Activated B cell treated with CpG ODN at 0.5 μM for 24 hours (primary cell): ENCODE results near the gene TEKT5. TPM values are rescaled to one million over a fixed set of nuclear protein-coding genes. Genes with fewer than 3 reads are reported as not detected.
A peak's percentile ranks its signal among the peaks of the same experiment; 100 is the strongest.

ENCODE experiments used
- ATAC-seq: fragments of 200-7000 bp; cut with Tn5 transposase; one replicate; pipeline ENCODE4 v1.10.0; 2021; ENCODE audit warnings: low read depth, mild to moderate bottlenecking, moderate library complexity
- CTCF ChIA-PET: fragments of 350-600 bp; sonication (Branson Sonifier 250); formaldehyde crosslinking; loops from one replicate; lab custom pipeline; 2021; ENCODE audit warnings: antibody characterized with exemption; lab: Charles Lee
- POLR2A ChIA-PET: fragments of 350-600 bp; sonication (Branson Sonifier 250); formaldehyde crosslinking; loops from one replicate; lab custom pipeline; 2021; ENCODE audit warnings: antibody characterized with exemption; lab: Charles Lee
- DNase-seq: peaks from one replicate; pipeline ENCODE4 v3.0.0; 2022
- H3K27ac Mint-ChIP-seq: one replicate; pipeline ENCODE4 v1.8.0; 2020; ENCODE audit warnings: mixed read lengths
- H3K27me3 Mint-ChIP-seq: one replicate; pipeline ENCODE4 v1.8.0; 2021; ENCODE audit warnings: mixed read lengths
- H3K36me3 Mint-ChIP-seq: one replicate; pipeline ENCODE4 v1.8.0; 2021; ENCODE audit warnings: low read depth, mixed read lengths
- H3K4me1 Mint-ChIP-seq: one replicate; pipeline ENCODE4 v1.8.0; 2021; ENCODE audit warnings: mixed read lengths
- H3K4me3 Mint-ChIP-seq: one replicate; pipeline ENCODE4 v1.8.0; 2020; ENCODE audit warnings: mild to moderate bottlenecking, mixed read lengths
- H3K9me3 Mint-ChIP-seq: one replicate; pipeline ENCODE4 v1.8.0; 2020; ENCODE audit warnings: mixed read lengths
- intact Hi-C: fragments of 100-400 bp; cut with micrococcal nuclease; formaldehyde crosslinking; loops from one replicate; pipeline ENCODE4 v1.15.1; 2024
- total RNA-seq: library from RNA; stranded (reverse); gene quantifications from 2 replicates; pipeline ENCODE4 v1.2.3, GENCODE V29; 2022
- TF ChIP-seq, protein P1 (sequence below): fragments of 200-600 bp; IDR thresholded peaks from one replicate; pipeline ENCODE4 v1.8.0; 2022; ENCODE audit warnings: antibody characterized with exemption, mild to moderate bottlenecking

TEKT5 gene
- total RNA-seq, 1 donor from 2014 or later, result not detected

DNA sequence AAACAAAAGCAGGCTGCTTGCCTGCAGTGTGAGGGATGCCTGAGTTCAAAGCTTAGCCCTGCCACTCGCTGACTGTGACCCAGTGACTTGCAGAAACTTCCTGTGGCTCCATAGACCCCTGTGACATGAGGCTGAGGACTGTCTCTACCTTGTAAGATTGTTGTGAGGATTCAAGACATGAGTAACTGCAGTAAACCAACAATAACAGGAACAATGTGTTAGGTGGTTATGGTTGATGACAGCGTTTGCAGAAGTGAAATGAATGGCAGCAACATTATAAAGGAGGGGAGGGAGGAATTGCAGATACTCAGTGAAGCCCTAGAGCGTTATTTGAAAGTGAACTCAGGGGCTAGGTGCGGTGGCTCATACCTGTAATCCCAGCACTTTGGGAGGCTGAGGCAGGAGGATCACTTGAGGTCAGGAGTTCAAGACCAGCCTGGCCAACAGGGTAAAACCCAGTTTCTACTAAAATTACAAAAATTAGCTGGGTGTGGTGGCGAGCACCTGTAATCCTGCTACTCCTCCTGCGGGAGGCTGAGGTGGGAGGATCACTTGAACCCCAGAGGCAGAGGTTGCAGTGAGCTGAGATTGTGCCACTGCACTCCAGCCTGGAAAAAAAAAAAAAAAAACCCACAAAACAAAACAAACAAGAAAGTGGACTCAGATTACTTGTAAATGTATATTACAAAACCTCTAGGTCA lies 80.8 kb downstream of the TEKT5 start:
- CTCF ChIA-PET, result no interaction called here
- TF ChIP-seq, protein P1, sequence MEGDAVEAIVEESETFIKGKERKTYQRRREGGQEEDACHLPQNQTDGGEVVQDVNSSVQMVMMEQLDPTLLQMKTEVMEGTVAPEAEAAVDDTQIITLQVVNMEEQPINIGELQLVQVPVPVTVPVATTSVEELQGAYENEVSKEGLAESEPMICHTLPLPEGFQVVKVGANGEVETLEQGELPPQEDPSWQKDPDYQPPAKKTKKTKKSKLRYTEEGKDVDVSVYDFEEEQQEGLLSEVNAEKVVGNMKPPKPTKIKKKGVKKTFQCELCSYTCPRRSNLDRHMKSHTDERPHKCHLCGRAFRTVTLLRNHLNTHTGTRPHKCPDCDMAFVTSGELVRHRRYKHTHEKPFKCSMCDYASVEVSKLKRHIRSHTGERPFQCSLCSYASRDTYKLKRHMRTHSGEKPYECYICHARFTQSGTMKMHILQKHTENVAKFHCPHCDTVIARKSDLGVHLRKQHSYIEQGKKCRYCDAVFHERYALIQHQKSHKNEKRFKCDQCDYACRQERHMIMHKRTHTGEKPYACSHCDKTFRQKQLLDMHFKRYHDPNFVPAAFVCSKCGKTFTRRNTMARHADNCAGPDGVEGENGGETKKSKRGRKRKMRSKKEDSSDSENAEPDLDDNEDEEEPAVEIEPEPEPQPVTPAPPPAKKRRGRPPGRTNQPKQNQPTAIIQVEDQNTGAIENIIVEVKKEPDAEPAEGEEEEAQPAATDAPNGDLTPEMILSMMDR, result no peak
- POLR2A ChIA-PET, result no interaction called here
- peak; percentile 81 for ATAC-seq
- intact Hi-C loops, result no loop called here
- no peak overlapping the region for H3K4me3 Mint-ChIP-seq
- H3K4me1 Mint-ChIP-seq, result peaks cover 26% of the 10 kb centered on the region
- H3K27ac Mint-ChIP-seq, result no peak overlapping the region
- peaks cover 3% of the 10 kb centered on the region for H3K27me3 Mint-ChIP-seq
- no peak for DNase-seq
- no peaks in the 10 kb centered on the region for H3K36me3 Mint-ChIP-seq
- no peaks in the 10 kb centered on the region for H3K9me3 Mint-ChIP-seq

DNA sequence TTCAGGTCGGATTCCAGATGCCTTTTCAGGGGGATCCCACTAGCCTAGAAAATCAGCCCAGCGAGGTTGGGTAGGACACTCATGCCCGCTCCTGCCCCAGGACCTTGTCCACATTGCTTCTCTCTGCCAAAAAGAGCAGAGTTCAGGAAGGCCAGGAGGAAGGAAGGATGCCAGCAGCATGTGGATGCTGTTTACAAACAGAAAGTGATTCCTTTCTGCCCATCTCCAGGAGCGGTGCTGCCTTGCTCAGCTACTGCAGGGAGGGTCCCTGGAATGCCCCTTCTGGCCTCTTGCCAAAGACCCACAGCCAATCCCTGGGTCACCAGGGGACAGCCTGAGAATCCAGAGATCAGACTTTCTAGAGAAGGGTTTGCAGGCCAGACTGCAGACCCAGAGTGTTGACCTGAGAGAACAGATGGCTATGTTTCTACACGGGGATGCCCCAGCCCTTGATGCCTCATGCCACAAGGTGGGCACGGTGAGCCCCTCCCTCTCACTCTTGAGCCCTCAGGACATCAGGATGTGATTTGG lies 82.0 kb downstream of the TEKT5 start:
- H3K36me3 Mint-ChIP-seq, result no peaks in the 10 kb centered on the region
- TF ChIP-seq, protein P1, result no peak
- intact Hi-C loops, result no loop called here
- H3K27ac Mint-ChIP-seq, result no peak overlapping the region
- no peak for ATAC-seq
- peaks cover 26% of the 10 kb centered on the region for H3K4me1 Mint-ChIP-seq
- no peak overlapping the region for H3K4me3 Mint-ChIP-seq
- H3K9me3 Mint-ChIP-seq, result no peaks in the 10 kb centered on the region
- ChIA-PET POLR2A (no interaction called here), CTCF (no interaction called here)
- no peaks in the 10 kb centered on the region for H3K27me3 Mint-ChIP-seq
- DNase-seq, result no peak

- H3K27ac Mint-ChIP-seq, result no peak overlapping the region
- peaks cover under 1% of the 10 kb centered on the region for H3K27me3 Mint-ChIP-seq
- H3K36me3 Mint-ChIP-seq, result no peaks in the 10 kb centered on the region
- DNase-seq, result no peak
- TF ChIP-seq, protein P1, result no peak
- CTCF ChIA-PET, result no interaction called here
- no peaks in the 10 kb centered on the region for H3K9me3 Mint-ChIP-seq
- peaks cover 26% of the 10 kb centered on the region for H3K4me1 Mint-ChIP-seq
- no peak for ATAC-seq
- intact Hi-C loops, result no loop called here
- POLR2A ChIA-PET, result no interaction called here
- H3K4me3 Mint-ChIP-seq, result no peak overlapping the region
Observed at GRCh38 chr16:10611825-10612342, 82.8 kb downstream of the TEKT5 start.

- intact Hi-C loops, result no loop called here
- TF ChIP-seq, protein P1, result no peak
- no peaks in the 10 kb centered on the region for H3K9me3 Mint-ChIP-seq
- DNase-seq (no peak), ATAC-seq (no peak)
- ChIA-PET CTCF (interaction anchor here (0.6 kb wide), 1 partner anchor 96 kb away, joined by 3 read pairs; no protein-coding TSS in a partner anchor), POLR2A (no interaction called here)
- H3K27me3 Mint-ChIP-seq, result peaks cover 10% of the 10 kb centered on the region
- no peak overlapping the region for H3K4me3 Mint-ChIP-seq
- H3K36me3 Mint-ChIP-seq, result no peaks in the 10 kb centered on the region
- H3K4me1 Mint-ChIP-seq, result peaks cover 26% of the 10 kb centered on the region
- H3K27ac Mint-ChIP-seq, result no peak overlapping the region
Observed at GRCh38 chr16:10610499-10611184, 84.1 kb downstream of the TEKT5 start.

GRCh38 chr16:10609402-10609774 lies 85.3 kb downstream of the TEKT5 start:
- Mint-ChIP-seq H3K27ac (no peak overlapping the region), H3K4me3 (no peak overlapping the region), H3K4me1 (peaks cover 22% of the 10 kb centered on the region), H3K9me3 (no peaks in the 10 kb centered on the region), H3K27me3 (peaks cover 10% of the 10 kb centered on the region), H3K36me3 (no peaks in the 10 kb centered on the region)
- CTCF ChIA-PET, result no interaction called here
- DNase-seq, result no peak
- POLR2A ChIA-PET, result no interaction called here
- intact Hi-C loops, result no loop called here
- TF ChIP-seq, protein P1, result no peak
- ATAC-seq, result no peak
